Endometrial microvascular endothelial cells (primary cell): ENCODE results near the gene ZSCAN20. TPM values are rescaled to one million over a fixed set of nuclear protein-coding genes. Genes with fewer than 3 reads are reported as not detected.

Experiments used
- in situ Hi-C: cut with HindIII; loops from 2 replicates; pipeline ENCODE4 v1.10.0; 2017; ENCODE audit warnings: low sequenced_read_pairs, low pct_unique_long_range_greater_than_20kb; ENCODE audit errors: inconsistent ontology term
- total RNA-seq: library from RNA; depleted of rRNA; stranded (reverse); fragments of >200 nt; gene quantifications from one replicate; pipeline ENCODE4 v1.2.3, GENCODE V29; 2015; ENCODE audit errors: inconsistent ontology term

The ZSCAN20 gene
- total RNA-seq = 3.7 TPM

DNA sequence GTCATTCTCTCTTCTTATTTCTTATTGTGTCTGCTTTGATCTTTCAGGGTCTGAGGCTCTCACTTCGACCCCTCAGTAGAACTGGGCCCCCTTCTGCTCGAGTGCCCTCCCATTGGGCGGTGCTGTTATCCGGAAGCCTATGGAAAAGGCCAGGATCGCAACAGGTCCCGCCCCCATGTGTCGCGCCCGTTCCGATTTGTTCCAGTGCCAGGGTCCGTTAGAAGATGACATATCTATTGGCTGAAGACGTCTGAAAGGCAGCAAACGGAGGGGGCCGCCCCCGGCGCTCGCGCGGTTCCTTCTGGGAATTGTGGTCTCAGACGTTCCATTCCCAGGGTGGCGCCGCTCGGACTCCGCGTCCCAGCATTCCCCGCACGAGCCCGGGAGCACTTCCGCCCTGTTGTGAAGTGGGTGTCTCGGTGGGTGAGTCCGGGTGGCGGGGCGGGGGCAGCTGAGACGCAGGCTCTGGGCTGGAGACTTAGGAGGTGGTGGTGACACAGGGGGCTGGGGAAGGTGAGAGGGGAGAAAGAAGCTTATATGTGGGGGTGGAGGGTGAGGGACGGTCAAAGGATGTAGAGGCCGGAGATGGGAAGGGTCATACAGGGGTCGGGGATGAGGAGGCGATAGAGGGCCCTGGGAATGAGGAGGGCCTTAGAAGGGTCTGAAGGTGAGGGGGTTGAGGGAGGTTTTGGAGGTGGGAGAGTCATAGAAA is at the start of gene ZSCAN20:
ZSCAN20 (plus strand) TSS at position 377 of the 712 bp plus-strand sequence. CDS start 6,644 bp downstream, outside the sequence.
- in situ Hi-C loops = no loop called here

DNA sequence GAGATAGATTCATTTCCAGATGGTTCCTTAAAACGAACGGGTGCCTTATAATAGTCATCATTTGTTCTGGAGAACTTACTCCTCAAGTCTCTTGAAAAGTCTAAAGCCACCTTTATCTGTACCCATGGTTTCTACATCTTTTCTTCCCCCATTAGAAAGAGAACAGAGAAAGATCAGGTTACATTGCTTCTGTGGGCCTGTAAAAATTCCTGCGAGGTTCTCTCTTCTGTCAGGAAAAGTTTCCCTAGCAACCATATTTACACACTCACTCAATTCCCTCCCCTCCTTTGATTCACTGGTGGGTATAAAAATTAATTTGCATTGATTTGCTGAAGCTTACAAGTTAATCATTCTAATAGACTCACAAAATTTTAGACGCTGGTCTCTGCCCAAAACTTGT is 48.2 kb upstream of the ZSCAN20 start:
- in situ Hi-C loops = no loop called here

DNA sequence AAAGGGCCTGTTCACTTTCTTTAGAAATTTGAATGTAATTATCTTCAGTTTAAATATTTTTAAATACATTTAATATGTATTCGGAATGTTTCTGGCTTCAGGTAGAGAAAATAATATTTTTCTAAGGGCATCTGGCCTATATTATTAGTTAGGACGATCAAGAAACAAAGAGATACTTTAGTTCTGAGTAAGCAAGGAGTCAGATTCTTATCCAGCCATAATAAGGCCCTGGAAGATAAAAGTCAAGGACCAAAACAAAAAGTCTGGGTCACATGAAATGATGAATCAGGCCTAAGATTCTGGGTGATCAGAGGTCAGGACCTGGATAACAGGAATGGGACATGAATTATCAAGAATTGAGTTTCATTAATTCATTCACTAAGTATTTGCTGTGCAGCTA is 47.8 kb upstream of the ZSCAN20 start:
- in situ Hi-C loops = no loop called here

DNA sequence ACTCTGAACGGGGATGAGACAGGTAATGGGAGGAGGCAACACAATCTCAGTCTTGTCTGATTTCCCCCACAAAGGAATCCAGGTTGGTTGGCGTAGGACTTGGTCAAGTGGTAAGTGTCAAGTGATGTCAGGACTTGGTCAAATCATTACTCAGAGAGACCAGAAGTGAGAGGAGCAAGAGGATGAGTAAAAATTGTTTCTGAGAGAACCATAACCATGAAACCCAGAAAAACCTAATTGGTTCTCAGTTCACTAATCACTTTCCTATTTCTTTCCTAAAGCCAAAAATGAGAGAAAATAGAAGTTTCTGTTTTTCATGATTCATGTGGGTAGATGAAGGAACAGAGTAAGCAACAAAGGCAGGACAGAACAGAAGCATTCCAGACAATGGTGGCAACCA is 46.5 kb upstream of the ZSCAN20 start:
- in situ Hi-C loops = no loop called here

DNA sequence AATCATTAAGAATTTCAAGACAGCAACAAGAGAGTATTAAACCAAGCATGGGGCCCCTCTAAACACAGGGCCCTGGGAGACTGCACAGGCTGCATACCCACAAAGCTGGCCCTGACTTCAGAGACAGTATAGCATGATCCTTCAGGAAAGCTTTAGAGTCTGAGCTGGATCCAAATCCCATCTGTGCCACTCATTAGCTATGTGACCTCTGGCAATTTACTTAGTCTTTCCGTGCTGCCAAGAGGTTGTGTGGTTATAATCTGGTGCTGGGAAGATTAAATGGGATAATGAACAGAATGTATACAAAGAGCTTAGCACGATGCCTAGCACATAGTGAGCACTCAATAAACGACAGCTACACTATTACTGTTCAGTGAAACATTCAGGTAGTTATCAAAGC is 45.5 kb upstream of the ZSCAN20 start:
- in situ Hi-C loops = no loop called here

DNA sequence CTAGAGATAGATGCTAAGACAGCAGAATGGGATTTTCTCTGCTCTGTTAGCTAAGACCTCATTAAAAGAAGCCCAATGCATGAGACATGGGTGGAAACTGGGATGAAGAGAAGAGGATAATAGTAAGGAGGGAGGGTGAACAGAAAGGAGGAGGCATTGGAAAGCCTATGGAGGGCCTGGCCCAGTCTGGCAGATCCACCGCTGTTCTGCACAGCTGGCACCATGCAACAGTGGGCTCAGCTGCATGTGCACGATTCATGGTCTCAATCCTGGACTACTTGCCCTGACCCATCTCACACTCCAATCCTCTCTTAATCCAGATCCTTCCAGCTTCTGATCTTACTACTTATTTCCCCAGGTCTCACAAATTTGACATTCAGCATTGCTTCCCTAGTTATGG is 43.8 kb upstream of the ZSCAN20 start:
- in situ Hi-C loops = no loop called here

DNA sequence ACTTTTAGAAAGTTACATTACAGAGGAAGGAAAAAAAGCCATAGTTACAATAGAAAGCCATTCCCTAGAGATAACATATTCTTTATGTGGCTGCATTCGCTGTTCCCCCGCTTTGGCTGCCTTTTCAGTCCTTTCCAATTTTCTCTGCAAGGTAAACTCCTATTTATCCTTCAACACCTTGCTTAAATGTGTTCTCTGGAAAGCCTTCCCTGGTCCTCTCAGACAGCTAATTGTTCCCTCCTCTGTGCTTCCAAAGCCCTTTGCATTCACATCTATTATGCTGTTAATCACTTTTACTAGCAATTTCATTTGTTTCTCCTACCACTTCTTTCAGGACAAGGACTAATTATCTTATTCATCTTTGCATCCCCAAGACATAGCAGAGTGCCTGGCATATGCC is 43.1 kb upstream of the ZSCAN20 start:
- in situ Hi-C loops = no loop called here

DNA sequence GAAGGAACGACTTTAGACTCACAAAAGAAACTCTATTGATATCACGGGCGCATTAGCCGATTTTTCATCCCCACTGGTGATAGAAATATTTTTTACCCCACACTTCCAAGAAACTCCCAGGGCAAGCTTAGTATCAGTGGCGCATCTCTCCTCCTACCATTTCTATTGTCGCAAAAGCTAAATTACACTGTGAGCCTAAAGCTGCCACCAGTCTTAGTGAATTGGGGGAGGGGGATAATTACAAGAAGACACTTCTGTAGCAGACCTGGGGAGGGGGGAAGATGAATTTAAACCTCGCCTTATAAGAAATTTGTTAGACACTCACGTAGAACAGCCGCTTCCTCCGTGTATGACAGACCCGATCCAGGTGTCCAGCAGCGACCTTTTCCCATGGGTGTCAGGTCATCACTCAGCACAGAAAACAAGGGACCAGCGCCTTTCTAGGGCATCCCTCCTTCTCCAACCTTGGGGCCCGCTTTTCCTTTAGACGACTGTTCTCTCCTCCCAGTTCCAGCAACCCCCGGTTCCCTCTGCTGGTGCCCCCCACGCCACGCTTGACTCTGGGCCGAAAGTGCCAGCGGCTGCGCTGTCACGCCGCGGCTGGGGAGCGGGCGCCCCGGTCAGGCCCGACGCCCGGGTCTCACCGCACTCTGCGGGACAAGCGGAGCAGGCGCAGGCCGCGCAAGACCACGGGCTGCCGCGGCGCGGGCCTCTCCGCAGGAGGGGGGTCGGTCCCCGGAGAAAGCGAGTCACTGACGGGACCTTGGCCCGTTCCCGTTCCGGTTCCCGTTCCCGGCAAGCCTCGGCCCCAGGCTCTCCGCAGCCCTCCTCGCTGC is 42.4 kb upstream of the ZSCAN20 start:
- in situ Hi-C loops = no loop called here

DNA sequence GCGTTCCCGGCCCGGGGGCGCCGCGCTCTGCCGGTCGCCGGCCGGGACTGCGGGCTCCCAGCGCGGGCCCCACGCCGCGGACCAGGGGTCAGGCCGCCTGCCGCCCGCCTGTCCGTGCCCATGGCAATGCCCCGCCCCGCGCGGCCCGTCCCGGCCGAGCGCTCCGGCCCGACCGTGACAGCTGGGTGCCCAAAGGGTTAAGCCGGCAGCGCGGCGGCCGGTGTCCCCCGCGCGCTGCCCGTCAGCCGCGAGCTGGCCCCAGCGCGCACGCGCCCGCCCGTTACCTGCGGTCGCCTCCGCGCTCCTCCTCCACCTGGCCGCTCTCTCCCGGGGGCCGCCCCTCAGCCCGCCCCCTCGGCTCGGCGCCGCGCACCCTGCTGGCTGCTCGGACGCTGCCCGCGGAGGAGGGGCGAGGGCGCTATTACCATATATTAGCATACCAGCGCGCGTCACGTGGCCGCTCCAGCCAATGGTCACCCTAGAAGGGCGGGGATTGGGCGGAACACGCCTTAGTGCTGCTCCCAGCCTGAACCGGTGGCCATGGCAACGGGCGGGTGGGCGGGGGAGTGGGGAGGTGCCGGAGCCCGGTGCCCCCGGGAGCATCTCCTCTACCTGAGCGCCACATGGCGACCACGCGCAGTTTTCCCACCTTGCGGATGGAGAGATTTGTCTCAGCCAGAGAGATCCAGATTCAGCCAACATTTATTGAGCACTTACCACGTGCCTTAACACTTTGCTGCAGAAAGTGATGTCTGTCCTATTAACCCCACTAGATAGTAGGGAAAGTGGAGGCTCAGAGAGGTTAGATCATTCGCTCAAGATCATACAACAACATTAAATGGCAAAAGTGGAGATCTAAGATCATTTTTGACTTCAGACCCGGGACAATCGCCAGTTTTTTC is 41.5 kb upstream of the ZSCAN20 start, which contains the start of gene PHC2:
PHC2 (minus strand) TSS at position 404 of the 902 bp plus-strand sequence. CDS start 55,556 bp downstream, outside the sequence.
- in situ Hi-C loops = no loop called here

DNA sequence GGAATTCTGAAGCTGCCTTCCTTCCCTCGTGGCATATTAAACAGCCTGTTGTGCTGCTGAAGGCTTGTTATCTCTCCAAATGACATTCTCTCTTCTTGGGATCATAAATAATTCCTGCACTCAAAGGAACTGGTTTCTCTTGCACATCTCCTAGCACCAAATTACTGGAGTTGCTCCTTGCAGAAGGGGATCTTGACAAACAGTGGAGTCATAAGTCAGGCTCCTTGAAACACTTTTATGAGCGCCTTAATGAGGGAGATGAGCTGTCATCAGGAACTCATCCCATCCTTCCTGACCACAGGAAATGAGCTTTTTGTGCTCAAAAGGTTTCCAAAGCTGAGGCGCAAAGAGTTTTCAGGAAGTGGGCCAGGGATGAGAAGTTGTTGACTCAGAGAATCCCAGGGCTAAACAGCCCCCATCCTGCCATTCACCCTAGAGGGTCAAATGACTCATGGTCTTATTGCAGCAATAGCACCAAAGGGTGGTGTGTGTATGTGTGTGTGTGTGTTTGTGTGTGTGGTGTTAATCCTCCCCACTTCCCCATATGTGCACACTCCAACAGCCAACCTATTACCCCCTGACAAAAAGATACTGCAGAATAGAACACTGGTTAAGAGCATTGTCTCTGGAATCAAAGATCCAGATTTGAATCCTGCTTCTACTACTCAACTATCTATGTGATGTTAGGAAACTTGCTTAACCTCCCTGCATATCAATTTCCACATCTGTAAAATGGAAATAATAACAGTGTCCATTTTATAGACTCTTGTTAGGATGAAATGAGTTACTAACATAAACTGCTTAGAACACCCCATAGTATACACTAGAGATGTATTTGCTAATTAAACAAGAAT is 38.7 kb upstream of the ZSCAN20 start:
- in situ Hi-C loops = no loop called here

DNA sequence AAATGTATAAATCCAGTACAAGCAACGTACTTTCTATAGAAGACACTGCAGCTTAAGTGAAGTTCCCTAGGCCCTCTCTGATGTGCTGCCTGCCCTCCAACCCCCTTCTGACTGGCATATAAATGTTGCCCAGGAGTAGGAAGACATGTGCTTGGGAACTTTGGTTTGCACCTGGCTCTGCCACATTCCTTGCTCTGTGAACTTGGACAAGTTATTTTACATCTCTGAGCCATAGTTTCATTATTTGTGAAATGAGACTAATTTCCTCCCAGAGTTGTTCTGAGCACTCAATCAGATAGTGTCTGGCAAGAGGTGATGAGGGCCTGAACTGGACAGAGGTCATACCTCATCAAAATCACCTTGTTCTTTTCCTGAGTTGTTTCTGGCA is 38.1 kb upstream of the ZSCAN20 start:
- in situ Hi-C loops = no loop called here

DNA sequence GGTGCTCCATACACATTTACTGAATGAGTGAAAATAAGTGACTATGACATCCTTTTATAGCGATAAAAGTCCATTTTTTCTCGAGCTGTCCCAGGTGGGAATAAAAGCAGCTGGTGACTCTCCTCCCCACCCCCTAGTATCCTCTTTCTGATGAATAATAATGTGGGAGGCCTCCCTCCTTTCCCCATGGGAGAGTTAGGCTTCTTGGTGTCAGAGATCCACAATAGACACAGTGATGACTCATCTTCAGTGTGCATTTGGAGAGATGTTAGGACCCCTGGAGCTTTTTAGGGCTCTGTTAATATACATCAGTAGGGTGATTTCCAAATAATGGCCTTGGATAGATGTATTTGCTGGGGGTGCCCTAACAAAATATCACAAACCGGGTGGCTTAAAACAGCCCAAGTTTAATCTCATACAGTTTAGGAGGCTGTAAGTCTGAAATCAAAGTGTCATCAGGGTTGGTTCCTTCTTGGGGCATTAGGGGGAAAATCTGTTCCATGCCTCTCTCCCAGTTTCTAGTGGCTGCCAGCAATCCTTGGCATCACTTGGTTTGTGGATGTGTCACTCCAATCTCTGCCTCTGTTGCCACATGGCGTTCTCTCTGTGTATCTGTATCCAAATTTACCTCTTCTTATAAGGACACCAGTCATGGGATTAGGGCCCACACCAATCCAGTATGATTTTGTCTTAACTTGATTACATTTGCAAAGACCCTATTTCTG is 37.2 kb upstream of the ZSCAN20 start:
- in situ Hi-C loops = no loop called here

DNA sequence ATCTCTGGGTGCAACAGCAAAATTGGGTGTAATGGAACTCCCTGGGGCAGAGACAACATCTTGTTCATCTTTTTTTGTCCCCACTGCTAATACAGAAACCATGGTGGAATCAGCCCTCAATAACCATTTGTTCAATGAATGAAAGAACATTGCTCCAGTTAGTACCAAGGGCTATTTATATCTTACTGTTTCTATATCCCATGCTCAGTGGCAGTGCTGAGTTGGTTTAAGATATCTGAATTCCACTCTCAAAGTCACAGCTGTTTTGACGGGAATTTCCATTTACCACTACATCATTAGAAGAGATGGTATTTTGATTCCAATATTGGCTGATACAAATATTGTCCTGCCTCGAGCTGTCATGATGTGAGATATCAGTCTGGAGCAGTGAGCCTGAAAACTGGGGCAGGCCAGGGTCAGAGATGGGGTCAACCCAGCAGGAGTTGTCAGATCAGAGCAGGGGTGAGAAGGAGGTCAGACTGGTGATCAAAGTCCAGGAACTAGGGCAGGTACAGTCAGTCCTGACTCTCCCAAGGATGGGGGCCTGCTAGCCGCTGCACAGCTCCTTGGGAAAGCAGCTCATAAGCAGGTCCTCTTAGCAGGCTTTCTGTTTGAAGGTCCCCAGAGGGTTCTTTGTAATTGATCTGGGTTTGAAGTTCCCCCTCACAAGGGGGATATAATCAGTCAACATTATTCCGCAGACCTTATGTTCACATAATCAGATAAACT is 35.7 kb upstream of the ZSCAN20 start:
- in situ Hi-C loops = no loop called here

DNA sequence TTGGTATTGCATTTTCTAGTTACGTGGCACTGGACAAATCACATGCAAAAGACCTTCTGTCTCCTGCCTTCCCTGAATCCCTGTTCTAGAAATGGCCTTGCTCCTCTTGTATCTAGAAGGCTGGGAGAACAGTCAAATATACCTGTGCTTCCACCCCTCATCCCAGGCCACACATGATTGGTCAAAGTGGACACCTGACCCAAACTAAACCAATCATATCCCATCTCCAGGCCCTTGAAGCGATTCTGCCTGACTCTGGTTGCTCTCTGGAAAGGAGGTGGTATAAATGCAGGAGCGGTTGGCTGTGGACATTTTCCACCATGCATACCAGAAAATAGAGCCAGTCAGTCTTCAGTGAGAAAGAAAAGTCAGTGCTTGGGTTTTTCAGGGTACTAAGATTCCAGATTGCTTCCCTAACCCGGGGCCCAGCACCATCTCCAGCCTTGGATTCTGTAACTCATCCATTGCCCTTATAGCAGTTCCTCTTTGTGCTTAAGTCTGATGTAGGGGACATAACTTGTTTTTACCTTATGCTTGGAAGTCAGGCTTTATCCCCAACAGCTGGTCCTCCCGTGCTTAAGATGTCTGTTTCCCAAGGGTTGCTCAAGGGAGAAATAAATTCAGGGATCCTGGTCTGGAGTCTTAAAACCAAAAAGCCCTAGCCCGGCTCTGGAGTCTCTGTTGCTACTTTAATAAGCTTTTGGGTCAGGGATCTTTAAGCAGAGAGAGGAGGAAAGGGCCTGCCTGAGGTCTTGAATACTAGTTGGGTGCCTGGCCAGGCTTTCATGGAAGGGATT is 33.9 kb upstream of the ZSCAN20 start:
- in situ Hi-C loops = no loop called here

DNA sequence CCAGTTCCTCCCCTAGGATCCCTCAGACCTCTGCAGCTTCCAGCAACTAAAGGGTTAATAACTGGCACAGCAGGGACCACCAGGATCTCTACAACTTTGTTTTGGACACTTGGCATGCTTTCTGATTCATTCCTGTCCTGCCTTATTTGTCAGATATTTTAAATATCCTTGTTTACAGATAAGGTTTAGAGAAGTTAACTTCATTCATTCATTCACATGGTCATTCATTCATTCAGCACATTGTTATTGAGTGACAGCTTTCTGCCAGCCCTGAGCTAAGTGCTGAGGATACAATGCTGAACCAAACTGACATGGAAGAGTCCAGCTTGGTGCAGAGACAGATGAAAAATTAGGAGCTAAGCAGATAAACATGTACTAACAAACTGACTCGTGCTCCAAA is 32.8 kb upstream of the ZSCAN20 start:
- in situ Hi-C loops = no loop called here

DNA sequence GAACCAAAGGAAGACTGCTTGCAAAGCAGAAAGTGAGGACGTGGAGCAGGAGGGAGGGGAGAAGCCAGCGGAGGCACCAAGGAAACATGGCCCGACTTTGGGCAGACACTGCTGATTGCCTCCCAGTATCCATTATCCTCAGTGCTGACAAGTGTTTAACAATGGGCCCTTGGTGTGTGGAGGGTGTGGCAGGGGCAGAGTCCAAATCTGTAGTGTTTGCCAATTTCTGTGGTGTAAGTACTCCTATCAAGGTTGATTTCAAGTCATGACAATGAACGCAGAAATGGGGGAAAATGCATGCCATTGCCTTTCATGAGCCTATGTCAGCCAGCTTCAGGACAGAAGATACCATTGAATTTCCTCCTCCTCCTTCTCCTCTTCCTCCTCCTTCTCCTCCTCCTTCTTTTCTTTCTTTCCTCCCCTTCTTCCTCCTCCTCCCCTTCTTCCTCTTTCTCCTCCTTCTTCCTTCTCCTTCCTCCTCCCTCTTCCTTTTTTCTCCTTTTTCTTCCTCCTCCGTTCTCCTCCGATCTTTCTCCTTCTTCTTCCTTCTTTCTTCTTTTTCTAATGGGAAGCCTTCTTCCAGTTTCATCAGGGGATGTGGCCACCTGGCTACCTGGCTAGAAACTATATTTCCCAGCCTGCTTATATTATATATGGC is 31.2 kb upstream of the ZSCAN20 start:
- in situ Hi-C loops = no loop called here
